Measurements from ENCODE around the gene BCL11B.
A peak's percentile ranks its signal among the peaks of the same experiment; 100 is the strongest.

BCL11B gene

DNA sequence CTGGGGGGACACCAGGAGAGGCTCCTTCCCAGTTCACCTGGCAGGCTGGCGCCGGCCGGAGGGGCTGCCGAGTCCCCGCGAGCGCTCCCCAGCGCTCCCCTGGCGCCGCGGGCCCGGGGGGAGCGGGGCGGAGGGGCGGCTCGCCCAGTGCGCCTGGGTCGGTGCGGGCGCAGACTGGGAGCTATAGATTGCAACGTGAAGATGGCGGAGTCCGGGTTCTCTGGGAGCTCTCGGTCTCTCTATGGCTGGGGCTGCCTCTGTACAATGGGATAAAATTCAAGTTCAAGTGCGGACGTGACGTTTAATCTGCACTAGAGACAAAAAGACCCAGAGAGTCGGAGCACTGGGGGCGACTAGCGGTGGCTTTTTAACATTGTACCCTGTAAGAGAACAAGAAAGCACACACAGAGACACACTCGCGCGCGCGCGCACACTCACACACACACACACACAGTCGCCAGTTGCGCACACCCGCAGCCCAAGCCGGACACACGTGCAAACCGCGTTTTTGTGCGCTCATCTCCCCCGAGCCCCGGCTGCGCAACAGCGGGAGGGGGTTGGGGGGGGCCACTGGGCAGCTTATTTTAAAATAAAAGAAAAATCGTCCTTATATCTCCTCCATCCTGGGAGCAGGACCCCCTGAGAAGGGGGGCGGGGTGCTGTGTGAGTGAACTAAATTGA lies at the start of gene BCL11B:
BCL11B (minus strand) TSS at position 247 of the 681 bp plus-strand sequence. CDS start 979 bp downstream, outside the sequence.
- Mint-ChIP-seq H3K4me3 (peak within 1 kb of the TSS; percentile 90 to 98), H3K4me1 (peaks cover 37% of the 10 kb centered on the region), H3K27me3 (no peaks in the 10 kb centered on the region), H3K27ac (peak within 1 kb of the TSS; percentile 99), H3K9me3 (no peaks in the 10 kb centered on the region)
- peak; percentile 86 to 92 for DNase-seq
- peak; percentile 78 for ATAC-seq

DNA sequence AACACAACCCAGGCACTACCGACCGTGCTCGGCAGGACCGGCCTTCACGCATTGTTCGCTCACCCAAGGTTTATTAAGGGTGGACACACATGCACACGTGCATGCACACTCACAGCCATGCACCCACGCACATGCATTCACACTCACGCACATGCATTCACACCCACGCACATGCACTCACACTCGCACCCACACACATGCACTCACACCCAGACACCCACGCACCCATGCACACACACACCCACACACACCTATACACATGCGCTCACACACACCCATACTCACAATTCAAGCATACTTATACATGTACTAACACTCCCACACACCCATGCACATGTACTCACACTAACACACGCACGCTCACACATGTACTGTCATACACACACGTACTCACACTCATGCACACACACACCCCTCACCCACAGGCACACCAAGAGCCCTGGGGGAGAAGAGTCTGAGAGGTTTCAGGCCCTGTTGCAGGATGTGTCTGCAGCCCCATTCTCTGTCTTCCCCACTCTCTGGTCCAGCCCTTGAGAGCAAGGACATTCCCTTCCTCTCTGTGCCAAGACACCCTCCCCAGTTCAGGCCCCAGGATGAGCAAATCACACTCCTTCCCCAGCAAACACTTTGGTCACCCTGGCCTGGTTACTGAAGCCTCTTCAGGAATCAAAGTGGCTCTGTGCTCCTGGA lies 49.4 kb upstream of the BCL11B start:
- ATAC-seq (no peak), DNase-seq (no peak)
- no peaks in the 10 kb centered on the region for H3K27me3 Mint-ChIP-seq
- peaks cover 37% of the 10 kb centered on the region for H3K4me1 Mint-ChIP-seq
- peak overlapping the region in 1 of 2 donors; percentile 2 for H3K27ac Mint-ChIP-seq
- H3K9me3 Mint-ChIP-seq: no peaks in the 10 kb centered on the region
- no peak overlapping the region for H3K4me3 Mint-ChIP-seq

DNA sequence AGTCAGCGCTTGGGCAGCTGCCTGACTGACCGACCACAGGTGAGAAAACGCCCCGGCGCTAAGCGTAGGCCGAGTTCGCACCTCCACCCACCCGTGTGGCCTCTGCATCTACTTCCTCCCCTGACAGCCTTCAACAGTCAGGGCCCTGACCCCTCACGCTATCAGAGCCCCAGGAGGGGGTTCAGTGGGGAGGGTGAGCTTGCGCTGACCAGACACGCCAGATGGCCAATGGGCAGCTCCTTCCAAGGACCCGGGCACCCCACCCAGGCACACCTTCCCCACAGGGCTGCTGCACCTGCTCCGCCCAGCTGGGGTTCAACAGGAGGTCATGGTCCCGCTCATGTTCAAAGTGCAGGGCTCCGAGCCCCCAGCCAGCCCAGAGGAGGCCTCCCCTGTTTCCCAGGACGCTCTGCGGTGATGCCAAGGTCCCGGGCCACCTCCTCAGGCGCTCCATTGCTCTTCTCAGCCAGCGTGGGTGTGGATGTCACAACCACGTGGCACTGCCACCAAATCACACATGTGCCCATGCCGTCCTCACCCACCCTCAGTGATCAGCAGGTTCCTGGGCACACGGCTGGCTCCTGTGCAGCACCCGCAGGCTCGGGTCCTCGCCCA lies 48.7 kb upstream of the BCL11B start:
- Mint-ChIP-seq H3K4me3 (no peak overlapping the region), H3K27ac (no peak overlapping the region), H3K27me3 (no peaks in the 10 kb centered on the region), H3K4me1 (peaks cover 37% of the 10 kb centered on the region), H3K9me3 (no peaks in the 10 kb centered on the region)
- DNase-seq (no peak), ATAC-seq (peak; percentile 17)

DNA sequence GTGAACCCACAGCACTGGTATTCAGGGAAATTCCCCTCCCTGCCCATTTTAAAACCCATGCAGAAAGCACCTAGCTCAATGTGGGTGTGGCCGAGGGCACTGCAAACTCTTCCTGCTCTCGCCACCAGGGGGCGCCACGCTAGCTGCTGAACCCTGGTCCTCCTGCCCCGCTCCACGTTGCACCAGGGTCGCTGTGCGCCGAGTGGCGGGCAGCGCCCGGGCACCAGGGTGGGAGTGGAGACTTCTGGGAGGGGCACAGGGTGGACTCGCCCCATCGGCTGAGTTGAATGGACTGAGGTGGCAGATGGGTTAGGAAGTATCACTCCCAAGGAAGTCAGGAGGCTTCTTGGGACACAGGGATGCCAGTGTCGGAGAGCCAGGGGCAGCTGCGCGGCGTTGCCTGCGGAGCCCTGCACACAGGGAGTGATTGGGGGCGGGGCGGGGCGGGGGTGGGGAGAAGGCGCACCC lies 48.1 kb upstream of the BCL11B start:
- Mint-ChIP-seq H3K4me1 (peaks cover 37% of the 10 kb centered on the region), H3K4me3 (peak overlapping the region; percentile 40 to 81), H3K9me3 (no peaks in the 10 kb centered on the region), H3K27me3 (peaks cover under 1% of the 10 kb centered on the region), H3K27ac (no peak overlapping the region)
- ATAC-seq (peak; percentile 93), DNase-seq (peak; percentile 84 to 85)

DNA sequence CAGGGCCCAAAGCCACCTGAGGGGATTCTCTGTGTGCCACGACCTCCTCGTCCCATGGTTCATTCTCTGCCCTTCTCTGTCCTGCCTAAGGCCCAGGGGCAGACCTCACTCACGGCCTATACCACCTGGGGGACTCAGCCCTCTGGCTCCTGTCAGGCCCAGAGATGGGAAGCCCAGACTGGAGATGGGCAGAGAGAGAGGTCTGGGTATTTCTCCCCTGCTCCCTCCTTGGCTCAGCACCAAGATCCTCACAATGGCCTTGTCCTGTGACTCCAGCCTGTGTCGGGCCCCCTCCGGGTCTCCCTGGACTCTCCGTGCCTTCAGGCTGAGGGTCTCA lies 46.9 kb upstream of the BCL11B start:
- Mint-ChIP-seq H3K4me3 (no peak overlapping the region), H3K9me3 (no peaks in the 10 kb centered on the region), H3K4me1 (peaks cover 37% of the 10 kb centered on the region), H3K27ac (peak overlapping the region in 1 of 2 donors; percentile 61), H3K27me3 (peaks cover 11% of the 10 kb centered on the region)
- ATAC-seq (no peak), DNase-seq (no peak)

DNA sequence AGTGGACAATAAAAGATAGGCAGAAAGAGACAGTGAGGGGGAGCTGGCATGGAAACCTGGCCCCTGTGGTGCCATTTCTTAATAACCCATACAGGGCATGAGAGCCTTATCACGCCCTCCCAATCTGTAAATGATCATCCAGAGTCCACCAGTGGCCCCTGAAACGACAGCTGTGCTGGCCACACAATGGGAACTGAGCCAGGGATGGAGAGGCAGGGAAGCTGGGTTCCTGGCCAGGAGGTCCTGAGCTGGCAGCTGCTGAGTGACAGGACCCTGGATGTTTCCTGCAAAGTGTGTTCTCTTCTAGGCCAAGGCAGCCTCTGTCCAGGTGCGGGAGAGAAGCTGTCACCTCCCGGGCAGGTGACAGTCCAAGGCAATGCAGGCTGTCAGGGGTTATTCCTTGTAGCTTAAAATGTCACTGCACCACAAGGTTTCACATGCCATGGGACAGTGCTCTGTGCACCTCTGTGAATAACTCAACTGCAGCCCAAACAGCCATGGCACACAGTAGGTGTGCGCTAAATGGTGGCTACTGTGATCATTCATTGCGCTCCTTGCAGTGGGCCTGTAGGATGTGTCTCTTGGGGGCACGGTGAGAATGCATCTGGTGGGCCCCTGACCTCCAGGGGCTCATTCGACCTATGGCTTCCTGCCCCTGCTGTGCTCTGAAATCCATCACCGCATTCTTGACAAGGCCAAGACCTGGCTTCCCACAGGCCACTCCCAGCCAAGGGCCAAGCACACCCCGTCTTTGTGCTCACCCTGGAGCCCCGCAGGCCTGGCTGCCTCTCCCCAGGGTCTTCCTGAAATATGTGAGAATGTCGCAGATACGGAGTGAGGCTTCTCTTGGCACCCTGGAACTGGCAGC lies 46.3 kb upstream of the BCL11B start:
- ATAC-seq (no peak), DNase-seq (no peak)
- H3K27me3 Mint-ChIP-seq: peaks cover 11% of the 10 kb centered on the region
- no peaks in the 10 kb centered on the region for H3K9me3 Mint-ChIP-seq
- H3K27ac Mint-ChIP-seq: peak overlapping the region in 1 of 2 donors; percentile 61
- H3K4me1 Mint-ChIP-seq: peaks cover 37% of the 10 kb centered on the region
- no peak overlapping the region for H3K4me3 Mint-ChIP-seq

DNA sequence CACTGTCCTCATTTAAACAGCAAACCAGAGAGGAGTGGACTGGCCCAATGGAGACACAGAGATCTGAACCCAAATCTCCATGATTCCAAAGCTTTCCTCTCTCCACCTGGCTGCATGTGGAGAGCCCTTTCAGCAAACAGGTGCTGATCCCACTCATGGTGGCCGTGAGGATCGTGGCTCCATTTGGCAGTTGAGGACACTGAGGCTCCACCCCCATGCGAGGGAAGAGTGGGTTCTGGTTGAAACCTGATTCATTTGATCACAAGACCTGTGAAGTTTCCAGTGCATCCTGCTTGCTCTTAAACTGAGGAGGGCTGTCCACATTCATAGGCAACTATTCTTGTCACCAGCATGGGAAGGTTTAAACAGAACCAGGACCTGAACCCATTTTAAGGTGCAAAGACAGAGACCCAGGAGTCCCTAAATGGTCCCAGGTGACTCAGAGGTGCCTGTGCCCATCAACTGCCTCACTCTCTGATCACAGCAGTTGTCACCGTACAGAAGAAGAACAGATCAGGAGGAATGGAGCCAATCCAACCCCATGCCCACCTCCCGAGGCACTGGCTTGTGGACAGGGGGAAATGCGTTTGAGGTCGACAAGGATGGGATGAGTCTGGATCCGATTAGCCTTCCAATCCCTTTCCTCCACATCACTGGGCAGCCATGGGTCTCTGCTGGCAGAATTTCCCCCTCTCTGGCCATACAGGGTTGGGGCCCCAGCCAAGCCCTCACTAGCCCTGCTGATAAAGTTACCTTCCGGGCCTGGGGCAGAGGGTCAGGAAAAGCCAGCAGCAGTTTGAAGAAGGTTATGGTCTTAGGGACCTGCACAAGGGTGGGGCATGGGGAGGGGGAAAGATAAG lies 45.5 kb upstream of the BCL11B start:
- Mint-ChIP-seq H3K4me3 (no peak overlapping the region), H3K27ac (peak overlapping the region in 1 of 2 donors; percentile 67), H3K27me3 (peaks cover 11% of the 10 kb centered on the region), H3K4me1 (peaks cover 37% of the 10 kb centered on the region), H3K9me3 (peaks cover 0 to 3% of the 10 kb centered on the region in 2 donors)
- DNase-seq (no peak), ATAC-seq (no peak)

DNA sequence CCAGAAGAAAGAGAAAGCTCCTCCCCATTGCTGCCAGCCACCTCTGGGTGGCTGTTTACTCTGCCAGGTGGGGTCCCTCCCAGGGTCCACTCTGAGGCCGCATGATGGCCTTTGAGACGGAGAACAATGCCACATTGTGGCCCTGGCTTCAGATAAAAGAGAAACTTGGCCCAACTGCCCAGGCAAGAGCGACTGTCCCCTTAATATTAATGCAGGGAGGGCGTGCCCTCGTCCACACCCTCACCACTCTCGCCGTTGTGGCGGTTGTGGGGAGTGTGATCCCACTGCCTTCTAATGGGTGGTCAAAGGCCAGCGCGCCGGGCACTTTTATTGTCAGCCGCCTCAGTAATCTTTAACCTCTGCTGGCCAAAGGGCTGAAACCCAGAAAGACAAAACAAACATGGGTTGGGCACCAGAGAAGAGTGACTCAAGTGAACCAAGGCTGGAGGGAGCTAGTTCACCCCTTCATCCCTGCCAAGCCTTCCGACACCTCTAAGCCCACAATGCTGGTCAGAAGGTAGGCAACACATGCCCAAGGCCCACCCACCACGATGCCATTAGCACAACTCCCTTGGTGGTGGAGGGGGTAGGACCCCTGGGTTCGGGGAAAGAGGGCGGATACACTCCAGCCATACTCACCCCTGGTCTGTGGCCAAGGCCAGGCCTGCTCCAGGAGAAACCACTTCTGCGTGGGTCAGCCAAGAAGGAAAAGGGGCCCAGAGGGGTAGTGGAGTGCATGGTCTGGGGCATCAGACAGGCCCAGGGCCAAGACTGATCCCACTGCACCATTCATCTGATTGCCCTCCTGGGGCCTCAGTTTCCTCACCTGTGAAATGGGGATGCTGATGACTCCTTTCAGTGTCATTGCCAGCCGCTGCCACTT lies 44.5 kb upstream of the BCL11B start:
- no peak for ATAC-seq
- peaks cover 33% of the 10 kb centered on the region for H3K4me1 Mint-ChIP-seq

DNA sequence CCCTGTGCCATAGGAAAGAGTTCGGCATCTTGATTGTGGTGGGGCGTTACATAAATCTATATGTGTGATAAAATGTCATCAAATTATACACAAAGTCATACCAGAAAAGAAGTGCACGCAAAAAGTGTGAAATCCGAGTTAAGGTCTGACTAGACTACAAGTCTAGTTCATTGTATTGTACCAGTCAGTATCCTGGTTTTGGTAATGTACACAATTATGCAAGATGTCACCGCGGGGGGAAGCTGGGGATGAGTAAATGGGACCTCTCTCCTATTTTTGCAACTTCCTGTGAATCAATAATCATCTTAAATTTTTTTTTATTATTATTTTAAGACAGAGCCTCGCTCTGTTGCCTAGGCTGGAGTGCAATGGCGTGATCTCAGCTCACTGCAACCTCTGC lies 43.2 kb upstream of the BCL11B start:
- H3K27me3 Mint-ChIP-seq: peaks cover 11% of the 10 kb centered on the region
- H3K4me1 Mint-ChIP-seq: peaks cover 22% of the 10 kb centered on the region
- H3K4me3 Mint-ChIP-seq: no peak overlapping the region
- ATAC-seq (no peak), DNase-seq (no peak)
- no peak overlapping the region for H3K27ac Mint-ChIP-seq
- peaks cover 10 to 21% of the 10 kb centered on the region in 2 donors for H3K9me3 Mint-ChIP-seq

More for the DNA sequence above, 44.5 kb upstream of the BCL11B start:
- H3K27ac Mint-ChIP-seq: no peak overlapping the region
- H3K9me3 Mint-ChIP-seq: peaks cover 0 to 10% of the 10 kb centered on the region in 2 donors
- H3K27me3 Mint-ChIP-seq: peaks cover 11% of the 10 kb centered on the region
- no peak overlapping the region for H3K4me3 Mint-ChIP-seq
- no peak for DNase-seq

DNA sequence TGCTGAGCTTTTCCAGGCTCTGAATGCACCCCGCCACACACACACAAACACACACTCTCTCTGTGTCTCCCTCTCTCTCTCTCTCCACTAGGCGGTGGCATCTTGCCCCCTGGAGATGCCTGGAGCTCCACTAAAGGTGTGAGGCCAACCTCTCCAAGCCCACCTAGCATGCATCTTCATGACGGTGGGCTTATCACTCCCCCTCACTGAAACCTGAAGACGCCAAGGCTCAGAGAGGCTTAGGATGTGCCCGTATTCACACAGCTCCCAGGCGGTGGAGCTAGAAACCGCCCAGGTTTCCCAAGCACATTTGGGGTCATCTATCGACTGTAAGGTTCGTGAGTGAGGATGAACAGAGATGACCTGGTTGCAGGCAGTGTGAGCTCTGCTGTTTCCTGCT lies 42.6 kb upstream of the BCL11B start:
- Mint-ChIP-seq H3K4me1 (peaks cover 16% of the 10 kb centered on the region), H3K27me3 (peaks cover 11% of the 10 kb centered on the region), H3K27ac (no peak overlapping the region), H3K4me3 (no peak overlapping the region), H3K9me3 (peaks cover 10 to 23% of the 10 kb centered on the region in 2 donors)
- DNase-seq (no peak), ATAC-seq (no peak)

DNA sequence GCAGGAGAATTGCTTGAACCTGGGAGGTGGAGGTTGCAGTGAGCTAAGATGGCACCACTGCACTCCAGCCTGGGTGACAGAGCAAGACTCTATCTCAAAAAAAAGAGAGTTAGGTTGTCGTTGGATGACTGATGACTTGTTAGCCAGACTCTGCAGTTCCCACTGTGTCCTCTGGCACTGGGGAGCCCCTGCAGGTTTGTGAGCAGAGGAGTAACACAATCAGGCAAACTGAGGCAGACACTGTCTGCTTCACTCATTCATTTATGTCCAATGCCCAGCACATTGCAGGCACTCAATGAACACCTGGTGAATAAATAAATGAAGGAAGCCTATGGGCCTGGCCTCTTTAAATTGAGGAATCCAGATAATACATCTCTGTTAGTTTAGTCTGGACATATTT lies 41.2 kb upstream of the BCL11B start:
- Mint-ChIP-seq H3K9me3 (peaks cover 10 to 23% of the 10 kb centered on the region in 2 donors), H3K4me3 (no peak overlapping the region), H3K27me3 (peaks cover 11% of the 10 kb centered on the region), H3K4me1 (peaks cover 2% of the 10 kb centered on the region), H3K27ac (no peak overlapping the region)
- no peak for DNase-seq
- ATAC-seq: no peak

DNA sequence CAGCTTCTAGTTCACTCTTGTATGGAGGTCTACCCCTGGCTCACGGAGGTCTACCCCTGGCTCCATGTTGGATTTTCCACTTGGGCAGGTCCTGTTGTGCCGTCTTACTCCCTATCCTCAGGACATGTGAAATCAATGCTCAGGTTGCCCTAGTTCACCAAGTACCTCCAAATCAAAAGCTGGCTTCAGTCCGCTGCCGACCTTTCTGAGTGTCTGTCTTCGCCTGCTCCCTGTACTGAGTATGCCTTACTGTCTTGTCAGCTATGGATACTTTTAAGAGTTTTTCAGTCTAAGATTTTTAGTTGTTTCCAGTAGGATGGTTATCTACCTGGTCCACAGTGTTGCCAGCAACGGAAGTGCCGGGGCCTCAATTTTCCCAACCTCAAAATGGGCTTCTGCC lies 40.1 kb upstream of the BCL11B start:
- no peak overlapping the region for H3K27ac Mint-ChIP-seq
- H3K27me3 Mint-ChIP-seq: peaks cover 11% of the 10 kb centered on the region
- H3K9me3 Mint-ChIP-seq: peaks cover 10 to 23% of the 10 kb centered on the region in 2 donors
- H3K4me3 Mint-ChIP-seq: no peak overlapping the region
- no peaks in the 10 kb centered on the region for H3K4me1 Mint-ChIP-seq
- no peak for DNase-seq
- ATAC-seq: no peak

DNA sequence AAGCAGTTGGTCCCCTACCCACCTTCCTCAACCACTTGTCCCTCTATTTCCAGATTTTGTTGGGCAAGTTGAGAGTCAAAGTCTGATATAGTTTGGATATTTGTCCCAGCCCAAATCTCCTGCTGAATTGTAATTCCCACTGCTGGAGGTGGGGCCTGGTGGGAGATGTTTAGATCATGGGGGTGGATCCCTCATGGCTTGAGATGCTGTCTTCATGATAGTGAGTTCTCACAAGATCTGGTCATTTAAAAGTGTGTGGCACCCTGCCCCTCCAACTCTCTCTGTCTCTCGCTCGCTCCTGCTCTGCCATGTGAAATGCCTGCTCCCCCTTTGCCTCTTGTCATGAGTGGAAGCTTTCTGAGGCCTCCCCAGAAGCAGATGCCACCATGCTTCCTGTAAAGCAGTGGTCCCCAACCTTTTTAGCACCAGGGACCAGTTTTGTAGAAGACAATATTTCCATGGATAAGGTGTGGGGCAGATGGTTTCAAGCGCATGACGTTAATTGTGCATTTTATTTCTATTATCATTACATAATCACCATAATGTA lies 37.3 kb upstream of the BCL11B start:
- no peaks in the 10 kb centered on the region for H3K4me1 Mint-ChIP-seq
- H3K4me3 Mint-ChIP-seq: no peak overlapping the region
- H3K27me3 Mint-ChIP-seq: peaks cover 3% of the 10 kb centered on the region
- H3K9me3 Mint-ChIP-seq: peaks cover 10 to 23% of the 10 kb centered on the region in 2 donors
- no peak for ATAC-seq
- no peak for DNase-seq
- H3K27ac Mint-ChIP-seq: no peak overlapping the region

Measured in stimulated activated naive CD8-positive, alpha-beta T cell treated with anti-CD3 and anti-CD28 coated beads, Interleukin-15, amount 100 ng/mL, for 72 hours (primary cell).